Measurements from ENCODE around the gene GORAB. TPM values are rescaled to one million over a fixed set of nuclear protein-coding genes. Genes with fewer than 3 reads are reported as not detected.

The GORAB gene
- total RNA-seq, 2 experiments from 2014 or later, result 23.0 to 26.6 TPM

DNA sequence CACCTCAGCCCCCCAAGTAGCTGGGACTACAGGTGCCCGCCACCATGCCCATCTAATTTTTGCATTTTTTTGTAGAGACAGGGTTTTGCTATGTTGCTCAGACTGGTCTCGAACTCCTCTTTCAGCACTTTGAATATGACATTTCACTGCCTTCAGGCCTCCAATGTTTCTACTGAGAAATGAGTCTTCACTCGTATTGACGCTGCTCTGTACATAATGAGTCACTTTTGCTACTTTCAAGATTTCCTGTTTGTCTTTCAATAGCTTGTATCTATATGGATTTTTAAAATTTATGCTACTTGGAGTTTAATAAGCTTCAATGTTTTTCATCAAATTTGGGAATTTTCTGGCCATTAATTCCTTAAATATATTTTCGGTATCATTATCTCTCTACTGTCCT, 64.7 kb downstream of the GORAB start:
- ATAC-seq (ENCODE audit: poor library complexity) (no peak), DNase-seq (no peak)
- H3K9me3 ChIP-seq (ENCODE audit: control insufficient read depth in 1 of 2, insufficient read depth in 1 of 2, low read length in 2 of 2), result peaks cover 8 to 12% of the 10 kb centered on the region in 2 experiments
- no peak overlapping the region for H3K27ac ChIP-seq (ENCODE audit: low read depth in 1 of 2, low read length in 2 of 2)
- ChIA-PET POLR2A (no interaction called here), CTCF (no interaction called here)
- H3K4me1 Mint-ChIP-seq (ENCODE audit: low read depth), result no peaks in the 10 kb centered on the region
- TF ChIP-seq, protein P1, sequence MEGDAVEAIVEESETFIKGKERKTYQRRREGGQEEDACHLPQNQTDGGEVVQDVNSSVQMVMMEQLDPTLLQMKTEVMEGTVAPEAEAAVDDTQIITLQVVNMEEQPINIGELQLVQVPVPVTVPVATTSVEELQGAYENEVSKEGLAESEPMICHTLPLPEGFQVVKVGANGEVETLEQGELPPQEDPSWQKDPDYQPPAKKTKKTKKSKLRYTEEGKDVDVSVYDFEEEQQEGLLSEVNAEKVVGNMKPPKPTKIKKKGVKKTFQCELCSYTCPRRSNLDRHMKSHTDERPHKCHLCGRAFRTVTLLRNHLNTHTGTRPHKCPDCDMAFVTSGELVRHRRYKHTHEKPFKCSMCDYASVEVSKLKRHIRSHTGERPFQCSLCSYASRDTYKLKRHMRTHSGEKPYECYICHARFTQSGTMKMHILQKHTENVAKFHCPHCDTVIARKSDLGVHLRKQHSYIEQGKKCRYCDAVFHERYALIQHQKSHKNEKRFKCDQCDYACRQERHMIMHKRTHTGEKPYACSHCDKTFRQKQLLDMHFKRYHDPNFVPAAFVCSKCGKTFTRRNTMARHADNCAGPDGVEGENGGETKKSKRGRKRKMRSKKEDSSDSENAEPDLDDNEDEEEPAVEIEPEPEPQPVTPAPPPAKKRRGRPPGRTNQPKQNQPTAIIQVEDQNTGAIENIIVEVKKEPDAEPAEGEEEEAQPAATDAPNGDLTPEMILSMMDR (IDR thresholded peaks at IDR 0.05), result no peak
- H3K27me3 Mint-ChIP-seq, result peaks cover 10% of the 10 kb centered on the region
- H3K27me3 ChIP-seq (ENCODE audit: control insufficient read depth in 1 of 2, insufficient read depth in 2 of 2, low read length in 2 of 2), result no peaks in the 10 kb centered on the region
- no peak overlapping the region for H3K4me3 ChIP-seq (ENCODE audit: low read length)
- no peak overlapping the region for H3K27ac Mint-ChIP-seq
- H3K4me3 Mint-ChIP-seq, result no peak overlapping the region
- no peaks in the 10 kb centered on the region for H3K36me3 ChIP-seq (ENCODE audit: insufficient read depth, low read length)
- intact Hi-C loops (cut with DNase I, micrococcal nuclease), result no loop called here
- peaks cover 13% of the 10 kb centered on the region for H3K9me3 Mint-ChIP-seq
- no peaks in the 10 kb centered on the region for H3K4me1 ChIP-seq (ENCODE audit: insufficient read depth, low read length)
- no peaks in the 10 kb centered on the region for H3K36me3 Mint-ChIP-seq (ENCODE audit: low read depth)

- ChIA-PET CTCF (no interaction called here), POLR2A (no interaction called here)
- Mint-ChIP-seq H3K9me3 (peaks cover 20% of the 10 kb centered on the region), H3K27me3 (peaks cover 8% of the 10 kb centered on the region), H3K27ac (no peak overlapping the region), H3K4me3 (no peak overlapping the region), H3K36me3 (ENCODE audit: low read depth) (no peaks in the 10 kb centered on the region), H3K4me1 (ENCODE audit: low read depth) (no peaks in the 10 kb centered on the region)
- TF ChIP-seq, protein P1 (IDR thresholded peaks at IDR 0.05), result no peak
- ATAC-seq (ENCODE audit: poor library complexity), result no peak
- Histone ChIP-seq H3K4me3 (ENCODE audit: low read length) (no peak overlapping the region), H3K4me1 (ENCODE audit: insufficient read depth, low read length) (no peaks in the 10 kb centered on the region), H3K9me3 (ENCODE audit: control insufficient read depth in 1 of 2, insufficient read depth in 1 of 2, low read length in 2 of 2) (peaks cover 11 to 15% of the 10 kb centered on the region in 2 experiments), H3K27me3 (ENCODE audit: control insufficient read depth in 1 of 2, insufficient read depth in 2 of 2, low read length in 2 of 2) (no peaks in the 10 kb centered on the region), H3K27ac (ENCODE audit: low read depth in 1 of 2, low read length in 2 of 2) (no peak overlapping the region), H3K36me3 (ENCODE audit: insufficient read depth, low read length) (no peaks in the 10 kb centered on the region)
- intact Hi-C loops (cut with DNase I, micrococcal nuclease), result no loop called here
- no peak for DNase-seq
These were observed 66.7 kb downstream of the GORAB start for GRCh38 chr1:170598618-170599017.

DNA sequence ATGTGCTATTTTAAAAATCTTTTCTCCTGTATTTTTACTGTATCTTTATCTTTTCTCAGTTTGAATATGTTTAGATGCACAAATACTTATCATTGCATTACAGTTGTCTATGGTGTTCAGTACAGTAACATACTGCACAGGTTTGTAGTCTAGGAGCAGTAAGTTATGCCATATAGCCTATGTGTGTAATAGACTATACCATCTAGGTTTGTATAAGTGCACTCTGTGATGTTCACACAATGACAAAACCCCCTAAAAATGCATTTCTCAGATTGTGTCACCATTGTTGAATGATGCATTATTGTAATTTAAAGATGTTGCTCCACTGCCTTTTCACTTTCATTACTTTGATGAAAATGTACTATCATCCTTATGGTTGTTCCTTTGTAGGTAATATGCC, 67.1 kb downstream of the GORAB start:
- H3K4me3 ChIP-seq (ENCODE audit: low read length), result no peak overlapping the region
- DNase-seq, result no peak
- H3K27ac ChIP-seq (ENCODE audit: low read depth in 1 of 2, low read length in 2 of 2), result no peak overlapping the region
- CTCF ChIA-PET, result no interaction called here
- H3K4me1 ChIP-seq (ENCODE audit: insufficient read depth, low read length), result no peaks in the 10 kb centered on the region
- TF ChIP-seq, protein P1 (IDR thresholded peaks at IDR 0.05), result no peak
- H3K27ac Mint-ChIP-seq, result no peak overlapping the region
- H3K9me3 ChIP-seq (ENCODE audit: control insufficient read depth in 1 of 2, insufficient read depth in 1 of 2, low read length in 2 of 2), result peaks cover 11 to 15% of the 10 kb centered on the region in 2 experiments
- H3K36me3 ChIP-seq (ENCODE audit: insufficient read depth, low read length), result no peaks in the 10 kb centered on the region
- H3K4me3 Mint-ChIP-seq, result no peak overlapping the region
- POLR2A ChIA-PET, result no interaction called here
- intact Hi-C loops (cut with DNase I, micrococcal nuclease), result no loop called here
- no peaks in the 10 kb centered on the region for H3K4me1 Mint-ChIP-seq (ENCODE audit: low read depth)
- no peak for ATAC-seq (ENCODE audit: poor library complexity)
- no peaks in the 10 kb centered on the region for H3K36me3 Mint-ChIP-seq (ENCODE audit: low read depth)
- peaks cover 20% of the 10 kb centered on the region for H3K9me3 Mint-ChIP-seq
- no peaks in the 10 kb centered on the region for H3K27me3 ChIP-seq (ENCODE audit: control insufficient read depth in 1 of 2, insufficient read depth in 2 of 2, low read length in 2 of 2)
- H3K27me3 Mint-ChIP-seq, result peaks cover 7% of the 10 kb centered on the region

Measured in CD4-positive, alpha-beta T cell (primary cell).